HCT116 (cell line): Measurements from ENCODE around the gene TMEM164.

Source experiments
- POLR2A ChIP-seq: IDR thresholded peaks from 2 replicates; pipeline ENCODE4 v1.7.0; 2011; ENCODE audit warnings: borderline replicate concordance; ENCODE audit not compliant: insufficient read depth, insufficient read length; ENCODE audit errors: extremely low read depth
- POLR2AphosphoS5 ChIP-seq: IDR thresholded peaks from 2 replicates; pipeline ENCODE4 v1.6.1; 2011; ENCODE audit warnings: mild to moderate bottlenecking, low read depth, low read length, moderate library complexity
- SRF ChIP-seq: IDR thresholded peaks from 2 replicates; pipeline ENCODE4 v1.6.1; 2012; ENCODE audit warnings: low read depth
- TF ChIP-seq, protein P1 (sequence below): IDR thresholded peaks from 2 replicates; pipeline ENCODE4 v1.6.1; 2012
- TF ChIP-seq, protein P2 (sequence below): IDR thresholded peaks from 2 replicates; pipeline ENCODE4 v1.6.1; 2012; ENCODE audit warnings: low read depth
- TF ChIP-seq, protein P3 (sequence below), 3 experiments: fragments of 200-600 bp in 1 of 3; sonication (generic) in 1 of 3; IDR thresholded peaks in 2 of 3; conservative IDR thresholded peaks in 1 of 3; 2 replicates each; pipeline ENCODE4 v1.5.1; 2012 to 2017; ENCODE audit warnings: low read depth in 2 of 3, low read length in 2 of 3, antibody characterized with exemption in 1 of 3, borderline replicate concordance in 1 of 3, control low read depth in 1 of 3, mild to moderate bottlenecking in 1 of 3, mixed read lengths in 1 of 3, mixed run types in 1 of 3, moderate library complexity in 1 of 3; ENCODE audit not compliant: insufficient read depth in 1 of 3
- TF ChIP-seq, protein P4 (sequence below): IDR thresholded peaks from 2 replicates; pipeline ENCODE4 v1.6.1; 2012

DNA sequence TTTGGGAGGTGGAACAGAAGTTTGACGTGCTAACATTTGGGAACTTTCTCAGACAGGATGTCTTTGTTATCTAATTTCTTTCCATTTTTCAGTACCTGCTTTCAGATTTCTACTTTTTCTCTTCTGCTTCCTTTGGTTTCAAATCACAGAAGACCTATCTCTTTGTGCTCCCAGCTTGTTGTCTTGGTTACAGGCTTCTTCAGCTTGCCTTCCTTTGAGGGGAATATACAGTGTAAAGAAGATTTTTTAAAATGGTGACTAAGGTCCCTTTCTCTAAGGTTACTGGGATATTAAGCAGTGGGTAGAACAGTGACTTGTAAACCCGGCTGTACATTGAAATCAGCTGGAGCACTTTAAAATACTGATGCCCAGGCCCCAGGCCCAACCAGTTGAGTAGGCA is 48.0 kb downstream of the TMEM164 start:
- TF ChIP-seq SRF (no peak), POLR2AphosphoS5 (no peak), POLR2A (no peak)
- TF ChIP-seq, protein P1, sequence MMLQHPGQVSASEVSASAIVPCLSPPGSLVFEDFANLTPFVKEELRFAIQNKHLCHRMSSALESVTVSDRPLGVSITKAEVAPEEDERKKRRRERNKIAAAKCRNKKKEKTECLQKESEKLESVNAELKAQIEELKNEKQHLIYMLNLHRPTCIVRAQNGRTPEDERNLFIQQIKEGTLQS: no peak
- TF ChIP-seq, protein P2, sequence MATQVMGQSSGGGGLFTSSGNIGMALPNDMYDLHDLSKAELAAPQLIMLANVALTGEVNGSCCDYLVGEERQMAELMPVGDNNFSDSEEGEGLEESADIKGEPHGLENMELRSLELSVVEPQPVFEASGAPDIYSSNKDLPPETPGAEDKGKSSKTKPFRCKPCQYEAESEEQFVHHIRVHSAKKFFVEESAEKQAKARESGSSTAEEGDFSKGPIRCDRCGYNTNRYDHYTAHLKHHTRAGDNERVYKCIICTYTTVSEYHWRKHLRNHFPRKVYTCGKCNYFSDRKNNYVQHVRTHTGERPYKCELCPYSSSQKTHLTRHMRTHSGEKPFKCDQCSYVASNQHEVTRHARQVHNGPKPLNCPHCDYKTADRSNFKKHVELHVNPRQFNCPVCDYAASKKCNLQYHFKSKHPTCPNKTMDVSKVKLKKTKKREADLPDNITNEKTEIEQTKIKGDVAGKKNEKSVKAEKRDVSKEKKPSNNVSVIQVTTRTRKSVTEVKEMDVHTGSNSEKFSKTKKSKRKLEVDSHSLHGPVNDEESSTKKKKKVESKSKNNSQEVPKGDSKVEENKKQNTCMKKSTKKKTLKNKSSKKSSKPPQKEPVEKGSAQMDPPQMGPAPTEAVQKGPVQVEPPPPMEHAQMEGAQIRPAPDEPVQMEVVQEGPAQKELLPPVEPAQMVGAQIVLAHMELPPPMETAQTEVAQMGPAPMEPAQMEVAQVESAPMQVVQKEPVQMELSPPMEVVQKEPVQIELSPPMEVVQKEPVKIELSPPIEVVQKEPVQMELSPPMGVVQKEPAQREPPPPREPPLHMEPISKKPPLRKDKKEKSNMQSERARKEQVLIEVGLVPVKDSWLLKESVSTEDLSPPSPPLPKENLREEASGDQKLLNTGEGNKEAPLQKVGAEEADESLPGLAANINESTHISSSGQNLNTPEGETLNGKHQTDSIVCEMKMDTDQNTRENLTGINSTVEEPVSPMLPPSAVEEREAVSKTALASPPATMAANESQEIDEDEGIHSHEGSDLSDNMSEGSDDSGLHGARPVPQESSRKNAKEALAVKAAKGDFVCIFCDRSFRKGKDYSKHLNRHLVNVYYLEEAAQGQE: no peak
- TF ChIP-seq, protein P3, sequence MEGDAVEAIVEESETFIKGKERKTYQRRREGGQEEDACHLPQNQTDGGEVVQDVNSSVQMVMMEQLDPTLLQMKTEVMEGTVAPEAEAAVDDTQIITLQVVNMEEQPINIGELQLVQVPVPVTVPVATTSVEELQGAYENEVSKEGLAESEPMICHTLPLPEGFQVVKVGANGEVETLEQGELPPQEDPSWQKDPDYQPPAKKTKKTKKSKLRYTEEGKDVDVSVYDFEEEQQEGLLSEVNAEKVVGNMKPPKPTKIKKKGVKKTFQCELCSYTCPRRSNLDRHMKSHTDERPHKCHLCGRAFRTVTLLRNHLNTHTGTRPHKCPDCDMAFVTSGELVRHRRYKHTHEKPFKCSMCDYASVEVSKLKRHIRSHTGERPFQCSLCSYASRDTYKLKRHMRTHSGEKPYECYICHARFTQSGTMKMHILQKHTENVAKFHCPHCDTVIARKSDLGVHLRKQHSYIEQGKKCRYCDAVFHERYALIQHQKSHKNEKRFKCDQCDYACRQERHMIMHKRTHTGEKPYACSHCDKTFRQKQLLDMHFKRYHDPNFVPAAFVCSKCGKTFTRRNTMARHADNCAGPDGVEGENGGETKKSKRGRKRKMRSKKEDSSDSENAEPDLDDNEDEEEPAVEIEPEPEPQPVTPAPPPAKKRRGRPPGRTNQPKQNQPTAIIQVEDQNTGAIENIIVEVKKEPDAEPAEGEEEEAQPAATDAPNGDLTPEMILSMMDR (IDR thresholded peaks at IDR 0.05 in 2 of 3, conservative IDR thresholded peaks at IDR 0.05 in 1 of 3; ENCODE audit: borderline replicate concordance in 1 of 3, insufficient read depth in 1 of 3, low read depth in 2 of 3, low read length in 2 of 3): no peak
- TF ChIP-seq, protein P4, sequence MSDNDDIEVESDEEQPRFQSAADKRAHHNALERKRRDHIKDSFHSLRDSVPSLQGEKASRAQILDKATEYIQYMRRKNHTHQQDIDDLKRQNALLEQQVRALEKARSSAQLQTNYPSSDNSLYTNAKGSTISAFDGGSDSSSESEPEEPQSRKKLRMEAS: no peak
